SK-MEL-5 (cell line): ENCODE data around the gene MIS18BP1. TPM values are rescaled to one million over a fixed set of nuclear protein-coding genes. Genes with fewer than 3 reads are reported as not detected.
"Not testable (repeated sequence)": the region's sequence is repeated elsewhere in the genome, so short reads cannot be mapped to it uniquely, and the experiment has no call there.

Experiments
- DNase-seq: peaks from one replicate; pipeline ENCODE4 v3.0.0-alpha.2; 2016; ENCODE audit warnings: low read depth, low spot score
- in situ Hi-C: cut with HindIII; loops from 2 replicates; pipeline ENCODE4 v1.10.0; 2016; ENCODE audit warnings: low sequenced_read_pairs, high pct_unique_total_duplicates, low pct_unique_long_range_greater_than_20kb
- polyA plus RNA-seq, 2 experiments: library from polyadenylated mRNA; depleted of rRNA; stranded (reverse); fragments of >200 nt; gene quantifications; 2 replicates each; pipeline ENCODE4 v1.2.3, GENCODE V29; 2015
- total RNA-seq: library from RNA; depleted of rRNA; stranded (reverse); fragments of >200 nt; shearing (Covaris generic); gene quantifications from 2 replicates; pipeline ENCODE4 v1.2.3, GENCODE V29; 2014; rRNA removed

The MIS18BP1 gene
- total RNA-seq: 18.9 and 19.0 TPM in 2 replicates
- 8.7 and 9.8 TPM in 2 replicates for polyA plus RNA-seq (2015; cell fraction: cytosol; rRNA removed)
- 24.9 and 48.6 TPM in 2 replicates for polyA plus RNA-seq (2015; cell fraction: nucleus; rRNA removed)

DNA sequence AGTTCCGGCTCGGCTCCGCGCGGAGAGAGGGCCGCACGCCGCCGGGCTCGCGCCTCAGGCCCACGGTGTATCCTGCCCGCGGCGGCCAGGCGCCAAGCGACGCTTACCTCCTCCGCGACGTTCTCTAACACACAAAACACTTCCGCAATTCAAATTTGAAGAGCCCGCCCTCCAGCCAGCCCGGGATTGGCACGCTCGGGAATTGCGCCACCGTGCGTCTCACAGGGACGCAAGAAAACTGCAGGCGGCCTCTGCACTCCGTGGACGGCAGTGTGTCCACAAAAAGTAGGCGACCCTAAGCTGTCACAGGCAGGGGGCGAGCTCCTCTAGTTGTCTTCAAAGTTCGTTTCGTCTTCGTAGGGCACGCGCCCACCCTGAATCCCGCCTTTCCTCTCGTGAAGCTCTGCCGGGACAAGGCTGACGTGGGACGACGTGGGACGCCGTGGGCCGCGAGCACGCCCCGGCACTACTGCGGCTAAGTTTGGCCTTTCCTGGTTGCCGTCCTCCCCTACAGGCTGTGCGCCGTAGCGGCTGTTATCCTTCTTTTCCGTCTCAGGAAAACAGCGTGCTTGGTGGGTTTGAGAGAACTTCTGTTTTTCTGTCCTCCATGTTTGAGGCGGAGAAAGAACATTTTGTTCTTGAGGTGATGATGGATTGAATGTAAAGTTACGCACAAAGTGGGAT is at the start of gene MIS18BP1:
MIS18BP1 (minus strand) TSS at position 133 of the 684 bp plus-strand sequence. CDS start 5,916 bp downstream, outside the sequence.
- DNase-seq: peak; percentile 95
- in situ Hi-C loops: no loop called here

DNA sequence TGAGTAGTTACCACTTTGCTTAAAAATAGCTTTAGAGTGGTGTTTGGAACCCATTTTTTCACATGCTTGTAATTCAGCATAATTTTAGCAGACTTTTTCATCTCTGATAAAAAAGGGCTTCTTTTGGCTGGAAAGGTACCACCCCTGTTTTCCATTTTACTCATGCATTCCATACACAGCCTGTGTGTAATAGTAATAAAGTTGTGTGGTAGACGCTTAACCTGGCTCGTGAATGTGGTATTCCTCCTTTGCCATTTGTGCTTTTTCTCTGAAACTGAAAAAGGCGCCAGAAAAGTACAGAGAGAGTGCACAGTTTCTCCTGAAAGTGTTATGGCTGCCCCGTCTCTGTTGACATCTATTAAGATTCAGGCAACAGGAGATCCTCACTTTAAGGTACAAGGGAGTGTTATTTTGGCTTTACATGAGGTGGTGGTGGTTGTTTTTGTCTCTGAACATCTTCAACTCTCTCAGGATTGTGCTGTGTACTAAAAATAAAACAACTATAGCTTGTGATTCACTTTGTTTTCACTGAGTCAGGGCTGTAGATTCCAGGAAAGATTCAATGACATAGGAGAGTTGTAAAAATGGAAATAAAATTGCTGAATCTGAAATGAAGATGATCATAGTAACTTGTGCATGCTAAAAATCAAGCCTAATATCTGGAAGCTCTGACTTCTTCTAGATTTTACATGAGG is 45.6 kb upstream of the MIS18BP1 start:
- in situ Hi-C loops: no loop called here
- no peak for DNase-seq

DNA sequence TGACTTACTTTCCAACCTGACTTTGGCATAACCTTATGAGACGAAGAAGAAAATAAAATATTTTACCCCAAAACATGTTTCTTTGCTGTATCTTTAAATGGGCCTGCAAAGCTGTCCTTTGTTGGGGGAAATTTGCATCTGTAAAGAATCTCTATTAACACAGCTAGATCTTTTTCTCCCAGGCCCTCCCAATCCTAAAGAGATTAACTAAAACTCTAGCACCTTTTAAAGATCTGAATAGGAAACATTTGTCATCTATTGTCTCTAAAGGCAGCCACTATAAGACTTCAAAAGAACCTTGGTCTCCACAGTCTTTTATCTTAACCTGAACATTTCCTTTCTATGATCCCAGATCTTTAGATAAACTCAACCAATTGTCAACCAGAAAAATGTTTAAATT is 41.8 kb upstream of the MIS18BP1 start:
- in situ Hi-C loops, DNase-seq: not testable (repeated sequence)

DNA sequence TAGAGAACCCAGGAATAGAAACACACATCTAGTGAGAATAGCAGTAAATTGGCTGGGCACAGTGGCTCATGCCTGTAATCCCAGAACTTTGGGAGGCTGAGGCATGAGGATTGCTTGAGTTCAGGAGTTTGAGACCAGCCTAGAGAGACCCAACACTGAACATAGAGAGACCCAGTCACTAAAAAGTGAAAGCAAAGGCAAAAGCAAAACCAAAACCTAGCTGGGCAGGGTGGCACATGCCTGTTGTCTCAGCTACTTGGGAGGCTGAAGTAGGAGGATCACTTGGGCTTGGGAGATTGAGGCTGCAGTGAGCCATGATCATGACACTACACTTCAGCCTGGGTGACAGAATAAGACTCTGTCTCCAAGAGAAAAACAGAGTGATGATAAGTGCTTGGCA is 37.5 kb upstream of the MIS18BP1 start:
- in situ Hi-C loops: no loop called here

DNA sequence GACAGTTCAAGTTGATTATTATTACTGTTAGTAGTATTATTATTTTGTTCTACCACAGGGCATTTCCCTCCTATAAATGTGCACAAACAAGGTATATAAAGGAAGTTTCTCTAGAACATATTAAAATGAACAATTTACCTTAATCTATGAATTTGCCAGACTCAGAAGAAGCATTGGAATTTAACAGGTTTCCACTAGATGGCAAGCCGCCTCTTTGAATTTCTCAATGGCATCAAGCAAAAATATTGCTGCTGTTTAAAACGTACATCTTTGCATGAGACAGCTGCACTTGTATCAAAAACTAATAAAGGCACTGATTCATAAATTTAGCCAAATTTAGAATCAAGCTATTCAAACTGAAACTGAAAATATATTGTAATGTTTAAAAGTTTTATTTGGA is 34.6 kb upstream of the MIS18BP1 start:
- in situ Hi-C loops: no loop called here
- peak; percentile 12 for DNase-seq

More for the DNA sequence above, 37.5 kb upstream of the MIS18BP1 start:
- no peak for DNase-seq

DNA sequence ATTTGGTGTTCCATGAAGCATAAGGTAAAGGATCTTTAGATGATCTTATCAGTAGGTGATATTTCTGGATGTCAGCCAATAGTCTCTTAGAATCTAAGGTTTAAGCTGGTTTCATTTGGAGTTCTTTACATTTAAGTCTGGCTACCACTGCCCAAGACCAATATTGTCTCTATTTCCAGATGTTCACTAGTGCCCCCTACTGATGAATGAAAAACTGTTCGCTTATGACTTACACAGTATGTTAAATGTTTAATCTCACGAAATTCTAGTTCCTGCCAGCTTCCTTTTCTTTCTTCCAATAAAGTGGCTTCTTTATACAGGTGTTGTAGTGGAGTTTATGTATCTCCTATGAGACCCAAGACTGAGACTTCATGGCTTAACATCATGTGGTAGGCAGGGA is 31.8 kb upstream of the MIS18BP1 start:
- in situ Hi-C loops: no loop called here
- no peak for DNase-seq

DNA sequence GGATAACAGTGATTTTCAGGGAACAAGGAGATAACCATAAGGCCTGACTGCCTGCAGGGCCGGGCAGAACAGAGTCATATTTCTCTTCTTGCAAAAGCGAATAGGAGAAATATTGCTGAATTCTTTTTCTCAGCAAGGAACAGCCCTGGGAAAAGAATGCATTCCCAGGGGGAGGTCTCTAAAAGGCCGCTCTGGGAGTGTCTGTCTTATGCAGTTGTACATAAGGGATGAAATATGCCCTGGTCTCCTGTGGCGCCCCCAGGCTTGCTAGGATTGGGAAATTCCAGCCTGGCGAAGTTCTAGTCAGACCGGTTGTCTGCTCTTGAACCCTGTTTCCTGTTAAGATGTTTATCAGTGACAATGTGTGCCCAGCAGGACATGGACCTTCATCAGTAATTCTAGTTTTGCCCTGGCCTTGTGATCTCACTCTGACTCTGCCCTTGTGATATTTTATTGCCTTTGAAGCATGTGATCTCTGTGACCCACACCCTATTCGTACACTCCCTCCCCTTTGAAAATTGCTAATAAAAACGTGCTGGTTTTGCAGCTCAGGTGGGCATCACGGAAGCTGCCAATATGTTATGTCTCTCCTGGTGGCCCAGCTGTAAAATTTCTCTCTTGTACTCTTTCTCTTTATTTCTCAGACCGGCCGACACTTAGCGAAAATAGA is 28.9 kb upstream of the MIS18BP1 start:
- in situ Hi-C loops, DNase-seq: not testable (repeated sequence)

DNA sequence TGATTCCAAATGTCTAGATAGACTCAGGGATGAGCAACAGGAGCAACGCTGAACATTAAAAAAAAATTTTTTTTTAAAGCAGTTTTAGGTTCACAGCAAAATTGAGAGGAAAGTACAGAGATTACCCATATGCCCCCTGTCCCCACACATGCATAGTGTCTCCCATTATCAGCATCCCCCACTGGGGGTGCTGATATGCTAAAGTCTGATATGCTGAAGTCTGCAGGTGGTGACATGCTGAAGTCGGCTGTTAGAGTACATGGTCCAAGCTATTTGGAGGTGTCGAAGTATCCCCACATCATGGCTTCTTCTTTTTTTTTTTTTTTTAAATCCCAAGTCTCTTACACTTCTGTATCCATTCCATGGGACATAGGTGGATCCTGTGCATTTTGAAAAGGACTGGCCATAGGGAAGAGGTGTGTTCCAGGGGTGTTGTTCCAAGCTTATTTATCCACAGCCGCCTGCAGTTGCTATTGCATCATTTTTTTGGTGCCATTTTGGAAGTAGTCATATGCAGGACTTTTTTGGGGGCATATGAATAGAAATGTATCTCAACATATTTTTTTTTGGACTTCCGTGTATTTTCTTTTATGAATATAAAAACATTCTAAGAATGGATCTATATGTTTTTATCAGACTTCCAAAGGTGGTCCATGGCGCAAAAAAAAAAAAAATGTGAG is 19.0 kb upstream of the MIS18BP1 start:
- DNase-seq: no peak
- in situ Hi-C loops: no loop called here

DNA sequence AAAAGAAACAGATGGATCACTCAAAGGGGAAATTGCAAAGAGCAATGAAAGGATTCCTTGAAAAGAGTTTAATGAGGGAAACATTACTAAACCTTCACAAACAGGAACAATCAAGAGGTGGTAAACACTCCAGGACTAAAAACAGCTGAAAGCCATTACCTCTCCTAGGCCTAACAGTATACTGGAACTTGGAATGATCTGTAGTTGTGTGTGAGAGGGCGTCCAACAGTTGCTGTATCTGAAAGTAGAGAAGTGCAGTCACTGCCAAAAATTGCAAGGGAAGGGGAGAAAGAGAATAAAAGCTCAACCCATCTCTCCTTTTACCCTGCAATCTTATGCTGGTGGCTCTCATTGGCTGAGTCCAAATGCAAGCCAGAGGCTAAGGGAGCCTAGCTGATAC is 17.0 kb upstream of the MIS18BP1 start:
- no peak for DNase-seq
- in situ Hi-C loops: no loop called here

DNA sequence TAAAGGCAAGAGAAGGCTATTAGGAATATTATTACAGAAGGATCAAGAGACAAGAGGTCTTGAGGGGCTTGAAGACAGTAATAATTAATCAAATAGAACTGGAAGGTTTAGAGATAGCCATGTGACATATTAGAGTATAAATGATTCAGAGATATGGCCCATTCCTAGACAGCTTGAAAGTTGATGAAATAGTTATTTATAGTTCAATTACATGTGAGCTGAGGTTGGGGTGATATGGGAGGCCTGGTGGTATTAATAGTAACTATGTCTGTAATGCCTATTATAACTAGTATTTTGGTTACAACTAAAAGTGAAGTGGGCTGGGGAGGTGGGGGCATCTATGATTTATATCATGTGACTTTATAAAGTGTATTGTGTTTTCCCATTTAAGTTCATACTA is 14.1 kb upstream of the MIS18BP1 start:
- in situ Hi-C loops: no loop called here
- no peak for DNase-seq

DNA sequence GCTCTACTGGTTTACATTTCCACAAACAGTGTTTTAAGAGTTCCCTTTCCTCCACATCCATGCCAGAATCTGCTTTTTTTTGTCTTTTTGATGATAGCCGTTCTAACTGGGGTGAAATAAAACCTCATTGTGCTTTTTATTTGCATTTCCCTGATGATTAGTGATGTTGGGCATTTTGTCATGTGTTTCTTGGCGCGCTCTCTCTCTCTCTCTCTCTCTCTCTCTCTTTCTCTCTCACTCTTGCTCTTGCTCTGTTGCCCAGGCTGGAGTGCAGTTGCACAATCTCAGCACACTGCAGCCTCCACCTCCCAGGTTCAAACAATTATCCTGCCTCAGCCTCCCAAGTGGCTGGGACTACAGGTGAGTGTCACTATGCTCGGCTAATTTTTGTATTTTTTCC is 9.6 kb upstream of the MIS18BP1 start:
- in situ Hi-C loops: no loop called here
- DNase-seq: no peak

DNA sequence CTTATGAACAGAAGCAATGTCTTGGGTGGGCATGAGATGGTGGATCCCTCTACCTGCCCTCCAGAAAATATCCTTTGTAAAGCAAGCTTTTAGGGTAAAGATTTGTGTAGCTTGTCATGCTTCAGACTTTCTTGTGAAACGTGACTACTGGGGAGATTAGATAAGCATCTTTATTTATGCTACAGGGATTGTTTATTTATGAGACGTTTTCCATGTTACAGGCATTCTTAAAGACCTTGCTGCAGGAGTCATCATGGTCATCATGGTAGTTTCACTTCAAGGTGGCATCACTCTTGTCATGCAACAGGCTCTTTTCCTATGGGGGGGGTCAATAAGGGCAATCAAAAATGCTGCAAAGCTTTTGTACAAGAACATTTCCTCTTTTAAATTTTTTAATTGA is 8.2 kb upstream of the MIS18BP1 start:
- no peak for DNase-seq
- in situ Hi-C loops: no loop called here

DNA sequence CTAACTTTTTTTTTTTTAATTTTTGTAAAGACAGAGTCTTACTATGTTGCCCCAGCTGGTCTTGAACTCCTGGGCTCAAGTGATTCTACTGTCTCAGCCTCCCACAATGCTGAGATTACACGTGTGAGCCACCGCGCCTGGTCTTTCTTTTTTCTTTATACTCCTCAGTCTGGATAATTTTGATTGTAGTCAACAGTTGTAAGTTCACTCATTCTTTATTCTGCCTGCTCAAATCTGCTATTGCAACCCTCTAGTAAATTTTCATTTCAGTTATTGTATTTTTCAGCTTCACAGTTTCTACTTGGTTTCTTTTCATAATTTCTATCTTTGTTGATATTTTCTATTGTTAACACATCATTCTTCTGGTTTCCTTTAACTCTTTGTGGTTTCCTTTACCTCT is 5.8 kb upstream of the MIS18BP1 start:
- in situ Hi-C loops: no loop called here
- no peak for DNase-seq

DNA sequence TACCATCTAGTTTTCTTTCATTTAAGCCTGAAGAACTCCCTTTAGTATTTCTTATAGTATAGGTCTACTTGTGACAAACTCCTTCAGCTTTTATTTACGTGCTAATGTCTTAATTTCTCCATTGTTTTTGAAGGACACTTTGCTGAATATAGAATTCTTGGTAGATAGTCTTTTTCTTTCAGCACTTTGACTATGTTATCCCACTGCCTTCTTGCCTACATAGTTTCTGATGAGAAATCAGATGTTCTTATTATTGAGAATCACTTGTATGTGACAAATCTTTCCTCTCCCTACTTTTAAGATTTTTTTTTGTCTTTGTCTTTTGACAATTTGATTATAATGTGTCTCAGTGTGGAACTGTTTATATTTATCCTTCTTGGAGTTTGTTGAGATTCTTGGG is 5.1 kb upstream of the MIS18BP1 start:
- in situ Hi-C loops: no loop called here
- DNase-seq: no peak

DNA sequence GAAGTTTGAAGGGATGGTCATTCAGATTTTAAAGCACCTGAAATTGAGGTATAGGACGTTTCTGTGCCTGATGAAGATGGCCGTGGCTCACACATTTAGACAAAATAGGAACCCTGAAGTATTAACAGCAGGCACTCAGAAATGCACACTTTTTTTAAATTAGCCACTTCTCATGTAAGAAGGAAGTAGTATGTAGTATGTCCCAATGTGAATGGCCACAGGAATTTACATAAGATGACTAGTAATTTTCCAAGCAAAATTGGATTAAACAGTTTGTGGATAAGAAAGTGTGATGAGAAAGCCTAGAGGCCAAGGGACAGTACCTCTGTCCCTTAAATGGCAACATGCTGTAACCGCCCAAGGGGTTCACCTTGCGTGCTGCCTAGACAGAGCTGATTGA is 1.8 kb upstream of the MIS18BP1 start:
- in situ Hi-C loops: no loop called here
- DNase-seq: no peak

DNA sequence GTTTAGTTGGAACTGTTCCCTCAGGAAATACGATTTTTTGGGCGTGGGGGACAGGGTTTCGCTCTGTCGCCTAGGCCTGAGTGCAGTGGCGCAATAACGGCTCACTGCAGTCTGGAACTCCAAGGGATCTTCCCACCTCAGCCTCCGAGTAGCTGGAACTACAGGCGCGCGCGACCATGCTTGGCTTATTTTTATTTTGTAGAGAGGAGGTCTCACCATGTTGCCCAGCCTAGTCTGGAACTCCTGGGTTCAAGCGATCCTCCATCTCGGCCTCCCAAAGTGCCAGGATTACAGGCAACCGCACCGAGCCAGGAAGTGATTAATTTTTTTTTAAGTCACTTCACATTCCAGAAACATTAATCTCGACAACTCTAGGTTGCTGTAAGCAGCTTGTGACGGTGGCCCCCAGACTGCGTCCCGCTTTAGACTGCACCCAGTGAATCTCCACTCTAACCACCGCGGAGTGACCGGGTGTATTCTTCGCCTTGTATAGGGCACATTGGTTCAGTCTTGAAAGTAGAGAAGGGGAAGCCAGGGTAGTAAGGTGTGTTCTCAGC is 830 bp upstream of the MIS18BP1 start:
- in situ Hi-C loops: no loop called here
- no peak for DNase-seq

DNA sequence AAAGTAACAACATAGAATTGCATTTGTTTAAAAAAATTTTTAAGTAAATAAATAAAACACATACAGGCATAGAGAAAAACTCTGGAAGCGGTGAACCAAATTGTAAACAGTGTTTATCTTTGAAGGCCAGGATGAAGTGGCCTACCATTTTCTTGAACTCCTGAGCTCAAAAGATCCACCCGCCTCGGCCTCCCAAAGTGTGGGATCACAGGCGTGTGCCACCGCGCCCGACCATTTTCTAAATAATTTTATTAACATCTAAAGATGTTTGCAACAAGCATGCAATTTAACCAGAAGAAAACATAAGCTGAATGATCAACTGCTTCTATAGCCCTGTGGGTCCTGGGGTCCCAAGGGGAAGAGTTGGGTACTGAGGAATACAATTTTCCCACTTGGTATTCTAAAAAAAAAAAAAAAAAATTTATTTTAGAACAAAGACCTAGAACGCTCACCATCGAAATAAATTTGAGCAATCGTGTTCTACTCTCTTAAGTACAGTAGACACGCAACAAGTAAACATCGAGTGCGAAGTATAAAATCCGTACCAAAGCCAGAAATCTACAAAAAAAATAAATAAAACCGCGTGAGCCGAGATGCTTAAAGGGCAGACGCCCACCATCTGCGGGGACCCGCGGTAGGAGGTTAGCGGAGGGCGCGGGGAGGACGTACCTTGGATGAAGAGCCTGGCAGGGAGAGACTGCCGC is 484 bp downstream of the MIS18BP1 start:
- in situ Hi-C loops: no loop called here
- peak; percentile 28 for DNase-seq
